ENCODE data around the gene ATP6V1C2. TPM values are rescaled to one million over a fixed set of nuclear protein-coding genes. Genes with fewer than 3 reads are reported as not detected.

Gene ATP6V1C2
- total RNA-seq, 2 donors from 2014 or later = 5.3 TPM; not detected in 1

GRCh38 chr2:10755621-10756020, 34.2 kb downstream of the ATP6V1C2 start:
- Histone ChIP-seq H3K27me3 (replicated peaks; ENCODE audit: insufficient read depth) (no peaks in the 10 kb centered on the region), H3K9me3 (no peaks in the 10 kb centered on the region), H3K4me3 (no peak overlapping the region), H3K36me3 (no peaks in the 10 kb centered on the region), H3K4me1 (ENCODE audit: control insufficient read depth in 1 of 2, low read depth in 2 of 2) (no peaks in the 10 kb centered on the region), H3K27ac (no peak overlapping the region)
- TF ChIP-seq CTCF (IDR thresholded peaks at IDR 0.05) = no peak
- ATAC-seq (ENCODE audit: insufficient number of reproducible peaks, low FRiP score, low read depth) (no peak), DNase-seq (ENCODE audit: low spot score) (no peak)

- Histone ChIP-seq H3K9me3 (no peaks in the 10 kb centered on the region), H3K4me1 (ENCODE audit: control insufficient read depth in 1 of 2, low read depth in 2 of 2) (no peaks in the 10 kb centered on the region), H3K27me3 (replicated peaks; ENCODE audit: insufficient read depth) (no peaks in the 10 kb centered on the region), H3K4me3 (no peak overlapping the region), H3K27ac (no peak overlapping the region), H3K36me3 (no peaks in the 10 kb centered on the region)
- TF ChIP-seq CTCF (IDR thresholded peaks at IDR 0.05) = no peak
- ATAC-seq (ENCODE audit: insufficient number of reproducible peaks, low FRiP score, low read depth) (no peak), DNase-seq (ENCODE audit: low spot score) (no peak)
Observed at GRCh38 chr2:10757814-10758286, 36.4 kb downstream of the ATP6V1C2 start.

- no peak overlapping the region for H3K4me3 ChIP-seq
- H3K4me1 ChIP-seq (ENCODE audit: control insufficient read depth in 1 of 2, low read depth in 2 of 2) = no peaks in the 10 kb centered on the region
- no peaks in the 10 kb centered on the region for H3K36me3 ChIP-seq
- no peaks in the 10 kb centered on the region for H3K27me3 ChIP-seq (replicated peaks; ENCODE audit: insufficient read depth)
- TF ChIP-seq CTCF (IDR thresholded peaks at IDR 0.05) = no peak
- H3K9me3 ChIP-seq = no peaks in the 10 kb centered on the region
- H3K27ac ChIP-seq = no peak overlapping the region
- no peak for ATAC-seq (ENCODE audit: insufficient number of reproducible peaks, low FRiP score, low read depth)
- no peak for DNase-seq (ENCODE audit: low spot score)
Observed at GRCh38 chr2:10759151-10759714, 37.8 kb downstream of the ATP6V1C2 start.

- ATAC-seq (ENCODE audit: insufficient number of reproducible peaks, low FRiP score, low read depth) = no peak
- Histone ChIP-seq H3K27ac (no peak overlapping the region), H3K36me3 (no peaks in the 10 kb centered on the region), H3K4me3 (no peak overlapping the region), H3K27me3 (replicated peaks; ENCODE audit: insufficient read depth) (no peaks in the 10 kb centered on the region), H3K9me3 (no peaks in the 10 kb centered on the region), H3K4me1 (ENCODE audit: control insufficient read depth in 1 of 2, low read depth in 2 of 2) (no peaks in the 10 kb centered on the region)
- TF ChIP-seq CTCF (IDR thresholded peaks at IDR 0.05) = no peak
- no peak for DNase-seq (ENCODE audit: low spot score)
Observed at GRCh38 chr2:10760794-10761504, 39.5 kb downstream of the ATP6V1C2 start.

- no peaks in the 10 kb centered on the region for H3K36me3 ChIP-seq
- no peaks in the 10 kb centered on the region for H3K4me1 ChIP-seq (ENCODE audit: control insufficient read depth in 1 of 2, low read depth in 2 of 2)
- TF ChIP-seq CTCF (IDR thresholded peaks at IDR 0.05) = no peak
- no peaks in the 10 kb centered on the region for H3K9me3 ChIP-seq
- ATAC-seq (ENCODE audit: insufficient number of reproducible peaks, low FRiP score, low read depth) (no peak), DNase-seq (ENCODE audit: low spot score) (no peak)
- H3K4me3 ChIP-seq = no peak overlapping the region
- H3K27ac ChIP-seq = no peak overlapping the region
- H3K27me3 ChIP-seq (replicated peaks; ENCODE audit: insufficient read depth) = no peaks in the 10 kb centered on the region
Observed at GRCh38 chr2:10761591-10761990, 40.2 kb downstream of the ATP6V1C2 start.
